DMS79 treated with DMSO at 0.1 percent for 48 hours (cell line): ENCODE measurements around the gene RGPD6.
"Not testable (repeated sequence)": the region's sequence is repeated elsewhere in the genome, so short reads cannot be mapped to it uniquely, and the experiment has no call there.

Source experiments
- DNase-seq: peaks from one replicate; lab custom pipeline; 2025; lab: John Stamatoyannopoulos, UW

The RGPD6 gene

GRCh38 chr2:110576763-110577416 is at the start of gene RGPD6:
RGPD6 (minus strand) TSS chr2:110577222; CDS start chr2:110577024, 198 bp downstream.
- DNase-seq, result not testable (repeated sequence)

GRCh38 chr2:110619326-110619939 is 42.4 kb upstream of the RGPD6 start:
- DNase-seq, result not testable (repeated sequence)

GRCh38 chr2:110613927-110614326 is 36.9 kb upstream of the RGPD6 start:
- not testable (repeated sequence) for DNase-seq

GRCh38 chr2:110610613-110611250 is 33.7 kb upstream of the RGPD6 start:
- not testable (repeated sequence) for DNase-seq

- not testable (repeated sequence) for DNase-seq
These were observed 33.0 kb upstream of the RGPD6 start for GRCh38 chr2:110609843-110610612.

- not testable (repeated sequence) for DNase-seq
These were observed 31.9 kb upstream of the RGPD6 start for GRCh38 chr2:110608788-110609502.

- not testable (repeated sequence) for DNase-seq
These were observed 28.0 kb upstream of the RGPD6 start for GRCh38 chr2:110605057-110605456.

- not testable (repeated sequence) for DNase-seq
These were observed 27.0 kb upstream of the RGPD6 start for GRCh38 chr2:110603917-110604591.

GRCh38 chr2:110602139-110602538 is 25.1 kb upstream of the RGPD6 start:
- not testable (repeated sequence) for DNase-seq

GRCh38 chr2:110591973-110592372 is 15.0 kb upstream of the RGPD6 start:
- DNase-seq, result not testable (repeated sequence)

- not testable (repeated sequence) for DNase-seq
These were observed 12.8 kb upstream of the RGPD6 start for GRCh38 chr2:110589677-110590330.

- not testable (repeated sequence) for DNase-seq
These were observed 11.5 kb upstream of the RGPD6 start for GRCh38 chr2:110588520-110588919.

- not testable (repeated sequence) for DNase-seq
These were observed 2.4 kb upstream of the RGPD6 start for GRCh38 chr2:110579216-110579965.

GRCh38 chr2:110578429-110578828 is 1.4 kb upstream of the RGPD6 start:
- not testable (repeated sequence) for DNase-seq

GRCh38 chr2:110499755-110500377 is 77.2 kb downstream of the RGPD6 start:
- not testable (repeated sequence) for DNase-seq

GRCh38 chr2:110496027-110496426 is 81.0 kb downstream of the RGPD6 start:
- DNase-seq, result not testable (repeated sequence)

- DNase-seq, result not testable (repeated sequence)
These were observed 82.5 kb downstream of the RGPD6 start for GRCh38 chr2:110494488-110494887.

GRCh38 chr2:110488991-110489390 is 88.0 kb downstream of the RGPD6 start:
- DNase-seq, result not testable (repeated sequence)

- not testable (repeated sequence) for DNase-seq
These were observed 94.3 kb downstream of the RGPD6 start for GRCh38 chr2:110482697-110483096.
